Measurements from ENCODE around the gene THOC1. TPM values are rescaled to one million over a fixed set of nuclear protein-coding genes. Genes with fewer than 3 reads are reported as not detected.

THOC1 gene
- total and polyA plus RNA-seq, 2 of the 4 experiments (the other 2 are of a cell fraction), result 13.3 to 15.8 TPM

DNA sequence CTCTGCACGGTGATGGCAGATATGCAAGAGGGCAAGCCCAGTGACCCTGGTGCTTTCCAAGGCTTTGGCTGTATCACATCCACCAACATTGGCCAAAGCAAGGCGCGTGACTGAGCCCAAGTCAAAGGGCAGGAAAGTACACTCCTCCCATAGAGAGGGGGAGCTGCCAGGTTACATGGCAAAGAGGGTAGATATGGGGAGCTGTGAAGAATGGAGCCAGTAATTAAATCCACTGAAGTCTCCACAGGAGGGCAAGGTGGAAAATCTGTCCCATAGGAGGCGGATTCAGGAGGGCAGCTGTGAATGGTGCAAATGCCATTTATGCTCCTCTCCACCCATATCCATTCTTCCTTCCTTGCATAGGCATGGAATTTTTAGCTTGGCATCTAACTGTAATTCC is 44.6 kb upstream of the THOC1 start:
- H3K27me3 ChIP-seq (ENCODE audit: control insufficient read depth, insufficient read depth, low read length), result peaks cover 58% of the 10 kb centered on the region
- intact Hi-C loops (cut with micrococcal nuclease), result no loop called here
- WGBS, 2 experiments (ENCODE audit: extremely low coverage in 2 of 2, insufficient read length in 1 of 2), result no CpG with 5 or more reads among the region's 4 CpGs

More for the DNA sequence above, 44.6 kb upstream of the THOC1 start:
- no peak for DNase-seq
- Histone ChIP-seq H2BK5ac (ENCODE audit: low read depth, low read length, poor library complexity, severe bottlenecking) (no peak overlapping the region), H3K56ac (ENCODE audit: extremely low read depth, insufficient read depth, low read length) (no peak overlapping the region), H2BK15ac (ENCODE audit: low read depth, low read length) (no peak overlapping the region), H4K91ac (ENCODE audit: insufficient read depth, low read depth, low read length) (no peak overlapping the region), H3K27ac (ENCODE audit: insufficient read depth, low read length) (no peak overlapping the region), H2AK9ac (replicated peaks; ENCODE audit: low read depth, low read length, poor library complexity) (no peak overlapping the region), H3K4me3 (ENCODE audit: insufficient read depth, low read depth, low read length) (no peak overlapping the region), H4K5ac (ENCODE audit: low read depth, low read length) (no peak overlapping the region), H3K9ac (ENCODE audit: low read depth, low read length) (no peak overlapping the region), H3K23ac (ENCODE audit: low read depth, low read length) (no peak overlapping the region), H3K79me1 (ENCODE audit: low read depth in 1 of 2, low read length in 2 of 2) (no peaks in the 10 kb centered on the region), H2AFZ (replicated peaks; ENCODE audit: low read length, poor library complexity) (no peak overlapping the region), H2AK5ac (ENCODE audit: low read depth, low read length) (no peak overlapping the region), H3K9me3 (ENCODE audit: control insufficient read depth, insufficient read depth, low read length) (peaks cover 3% of the 10 kb centered on the region; the same call in 1 of the 2 replicates), H3K14ac (replicated peaks; ENCODE audit: low read depth, low read length) (no peak overlapping the region), H3K4me2 (ENCODE audit: low read depth, low read length) (no peak overlapping the region), H3K4ac (ENCODE audit: low read depth, low read length) (no peak overlapping the region), H3K9me1 (ENCODE audit: insufficient read depth, low read length) (no peaks in the 10 kb centered on the region), H3K4me1 (ENCODE audit: control insufficient read depth, insufficient read depth, low read length) (no peaks in the 10 kb centered on the region), H2BK120ac (ENCODE audit: low read depth, low read length) (no peak overlapping the region), H2BK20ac (ENCODE audit: low read depth, low read length) (no peak overlapping the region), H3K18ac (ENCODE audit: low read depth, low read length) (no peak overlapping the region), H4K20me1 (ENCODE audit: insufficient read depth, low read length) (no peaks in the 10 kb centered on the region; the same call in 1 of the 2 replicates), H4K8ac (ENCODE audit: low read depth in 2 of 2, low read length in 2 of 2) (no peak overlapping the region), H3K36me3 (ENCODE audit: control insufficient read depth, insufficient read depth, low read length) (no peaks in the 10 kb centered on the region)
- POLR2A ChIA-PET (ENCODE audit: unreplicated experiment), result no interaction called here
- dilution Hi-C loops (cut with HindIII; ENCODE audit: low sequenced_read_pairs, unreplicated experiment) (no loop called here), in situ Hi-C loops (cut with MboI; ENCODE audit: low sequenced_read_pairs) (no loop called here)
- CTCF ChIA-PET, result no interaction called here
- BruUV-seq (replicated peaks), result no TSS peak
- ATAC-seq (ENCODE audit: low read depth), result no peak
- no peak for TF ChIP-seq POLR2A (IDR thresholded peaks at IDR 0.05; ENCODE audit: low read depth, low read length)
